Vagina (tissue), 2 donors: ENCODE data around the gene CD300LB. TPM values are rescaled to one million over a fixed set of nuclear protein-coding genes. Genes with fewer than 3 reads are reported as not detected.
"Not testable (repeated sequence)": the region's sequence is repeated elsewhere in the genome, so short reads cannot be mapped to it uniquely, and the experiment has no call there.

ENCODE experiments used
- DNase-seq, 2 donors: peaks; one replicate each; pipeline ENCODE4 v3.0.0-alpha.2; 2017; ENCODE audit errors: extremely low spot score in 2 of 2
- H3K27ac ChIP-seq: fragments of 200-600 bp; sonication (generic); one replicate; pipeline ENCODE4 v1.5.1; 2019
- H3K27me3 ChIP-seq: fragments of 200-600 bp; sonication (generic); one replicate; pipeline ENCODE4 v1.5.1; 2019
- H3K36me3 ChIP-seq, 2 donors: fragments of 200-600 bp; sonication (generic); one replicate each; pipeline ENCODE4 v1.5.1; 2017 to 2019
- H3K4me1 ChIP-seq: fragments of 200-600 bp; sonication (generic); one replicate; pipeline ENCODE4 v1.5.1; 2019
- H3K4me3 ChIP-seq, 2 donors: fragments of 200-600 bp; sonication (generic); 1 replicate in 1 of 2; 2 replicates in 1 of 2; pipeline ENCODE4 v1.5.1; 2016 to 2019
- H3K9me3 ChIP-seq: fragments of 200-600 bp; sonication (generic); one replicate; pipeline ENCODE4 v1.5.1; 2019
- CTCF ChIP-seq, 3 experiments: fragments of 450-650 bp in 2 of 3; fragments of 200-600 bp in 1 of 3; sonication (generic) in 1 of 3; IDR thresholded peaks; one replicate each; pipeline ENCODE4 v1.5.1; 2017 to 2019; ENCODE audit warnings: antibody characterized with exemption in 3 of 3, mild to moderate bottlenecking in 2 of 3, moderate library complexity in 2 of 3
- POLR2A ChIP-seq, 2 donors: fragments of 450-650 bp; IDR thresholded peaks; one replicate each; pipeline ENCODE4 v1.6.1; 2017; ENCODE audit warnings: antibody characterized with exemption in 2 of 2, mild to moderate bottlenecking in 2 of 2, moderate library complexity in 2 of 2
- POLR2AphosphoS5 ChIP-seq, 2 donors: sonication (generic); formaldehyde crosslinking; IDR thresholded peaks; one replicate each; pipeline ENCODE4 v1.9.0; 2017; ENCODE audit warnings: antibody characterized with exemption in 2 of 2, mild to moderate bottlenecking in 2 of 2, low read depth in 1 of 2; ENCODE audit not compliant: insufficient read depth in 1 of 2
- intact Hi-C: fragments of 100-400 bp; cut with DNase I; formaldehyde crosslinking; loops from one replicate; pipeline ENCODE4 v1.15.1; 2023
- total RNA-seq: library from RNA; depleted of rRNA; stranded (reverse); fragments of >200 nt; gene quantifications from one replicate; pipeline ENCODE4 v1.2.3, GENCODE V29; 2016

Gene CD300LB
- total RNA-seq, 1 donor from 2014 or later: 0.25 TPM

- H3K27ac ChIP-seq: no peak overlapping the region
- H3K9me3 ChIP-seq: no peaks in the 10 kb centered on the region
- H3K27me3 ChIP-seq: no peaks in the 10 kb centered on the region
- H3K4me3 ChIP-seq: no peak overlapping the region
- intact Hi-C loops: no loop called here
- no peaks in the 10 kb centered on the region for H3K4me1 ChIP-seq
- peak in 1 of 2 donors; percentile 74 for DNase-seq
- H3K36me3 ChIP-seq: no peaks in the 10 kb centered on the region
- TF ChIP-seq POLR2A (IDR thresholded peaks at IDR 0.05): no peak
- TF ChIP-seq POLR2AphosphoS5 (IDR thresholded peaks at IDR 0.05; ENCODE audit: insufficient read depth in 1 of 2, low read depth in 1 of 2): no peak
- TF ChIP-seq CTCF (IDR thresholded peaks at IDR 0.05): no peak
These were observed 18.6 kb downstream of the CD300LB start for GRCh38 chr17:74512624-74513091.

DNA sequence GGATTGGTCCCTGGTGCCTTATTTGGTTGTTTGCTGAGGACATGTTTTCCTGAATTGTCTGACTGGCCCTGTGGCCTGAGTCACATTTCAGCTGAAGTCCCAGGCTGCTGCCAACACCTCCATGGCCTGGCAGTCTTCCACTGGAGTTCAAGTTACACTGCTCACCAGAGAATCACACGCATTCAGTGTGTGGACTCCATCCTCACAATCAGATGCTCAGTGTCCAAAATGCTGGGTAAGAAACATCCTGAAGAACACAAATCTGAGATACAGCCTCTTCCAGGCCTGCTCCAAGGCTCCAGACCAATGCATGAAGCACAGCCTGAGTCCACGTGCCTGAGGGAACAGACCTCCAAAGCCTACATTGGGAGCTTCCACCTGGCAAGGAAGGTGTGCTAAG is 19.2 kb downstream of the CD300LB start:
- no peaks in the 10 kb centered on the region for H3K9me3 ChIP-seq
- H3K36me3 ChIP-seq: no peaks in the 10 kb centered on the region
- no peaks in the 10 kb centered on the region for H3K4me1 ChIP-seq
- intact Hi-C loops: no loop called here
- H3K4me3 ChIP-seq: no peak overlapping the region
- no peaks in the 10 kb centered on the region for H3K27me3 ChIP-seq
- TF ChIP-seq POLR2AphosphoS5 (IDR thresholded peaks at IDR 0.05; ENCODE audit: insufficient read depth in 1 of 2, low read depth in 1 of 2) (no peak), POLR2A (IDR thresholded peaks at IDR 0.05) (no peak), CTCF (IDR thresholded peaks at IDR 0.05) (no peak)
- peak in 1 of 2 donors; percentile 52 for DNase-seq
- no peak overlapping the region for H3K27ac ChIP-seq

DNA sequence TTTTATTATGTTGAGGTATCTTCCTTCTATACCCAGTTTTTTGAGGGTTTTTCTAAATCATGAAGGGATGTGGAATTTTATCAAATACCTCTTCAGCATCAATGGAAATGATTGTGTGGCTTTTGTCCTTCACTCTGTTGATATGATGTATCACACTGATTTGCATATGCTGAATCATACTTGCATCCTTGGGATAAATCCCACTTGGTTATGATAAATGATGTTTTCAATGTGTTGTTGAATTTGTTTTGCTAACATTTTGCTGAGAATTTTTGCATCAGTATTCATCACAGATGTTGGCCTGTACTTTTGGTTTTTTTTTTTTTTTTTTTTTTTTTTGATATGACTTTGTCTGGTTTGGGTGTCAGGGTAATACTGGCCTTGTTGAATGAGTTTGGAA is 23.1 kb downstream of the CD300LB start:
- Histone ChIP-seq H3K36me3 (no peaks in the 10 kb centered on the region), H3K27ac (no peak overlapping the region), H3K9me3 (no peaks in the 10 kb centered on the region), H3K4me1 (no peaks in the 10 kb centered on the region), H3K4me3 (no peak overlapping the region), H3K27me3 (no peaks in the 10 kb centered on the region)
- intact Hi-C loops: no loop called here
- DNase-seq: no peak
- no peak for TF ChIP-seq POLR2AphosphoS5 (IDR thresholded peaks at IDR 0.05; ENCODE audit: insufficient read depth in 1 of 2, low read depth in 1 of 2)

- intact Hi-C loops, H3K4me3 ChIP-seq, H3K27ac ChIP-seq, H3K9me3 ChIP-seq, H3K36me3 ChIP-seq, H3K27me3 ChIP-seq, DNase-seq, H3K4me1 ChIP-seq: not testable (repeated sequence)
These were observed 27.3 kb downstream of the CD300LB start for GRCh38 chr17:74503949-74504348.

- Histone ChIP-seq H3K36me3 (no peaks in the 10 kb centered on the region), H3K4me3 (no peak overlapping the region)
- no peak for TF ChIP-seq CTCF (IDR thresholded peaks at IDR 0.05)
- TF ChIP-seq POLR2A (IDR thresholded peaks at IDR 0.05): no peak
- TF ChIP-seq POLR2AphosphoS5 (IDR thresholded peaks at IDR 0.05; ENCODE audit: insufficient read depth in 1 of 2, low read depth in 1 of 2): no peak
These were observed 28.4 kb downstream of the CD300LB start for GRCh38 chr17:74502861-74503260.

DNA sequence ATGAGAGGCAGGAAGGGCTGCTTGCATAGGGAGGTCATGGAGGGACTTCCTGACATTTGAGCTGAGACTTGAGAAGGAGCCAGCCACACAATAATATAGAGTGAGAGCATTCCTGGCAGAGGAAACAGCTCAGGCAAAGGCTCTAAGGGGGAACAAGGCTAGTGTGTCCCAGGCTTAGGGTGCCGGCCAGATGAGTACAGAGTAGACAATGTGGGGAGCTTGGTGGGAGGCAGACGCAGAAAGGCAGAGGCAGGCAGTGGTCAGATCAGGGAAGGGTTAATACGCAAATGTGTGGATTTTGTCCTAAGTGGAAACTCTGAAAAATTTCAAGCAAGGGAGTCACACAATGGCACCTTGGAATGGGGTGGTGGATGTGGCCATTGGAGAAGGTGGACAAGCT is 31.3 kb downstream of the CD300LB start:
- intact Hi-C loops: no loop called here
- Histone ChIP-seq H3K4me1 (no peaks in the 10 kb centered on the region), H3K4me3 (no peak overlapping the region), H3K9me3 (no peaks in the 10 kb centered on the region), H3K27ac (no peak overlapping the region), H3K36me3 (no peaks in the 10 kb centered on the region), H3K27me3 (no peaks in the 10 kb centered on the region)
- DNase-seq: peak in 1 of 2 donors; percentile 67
- TF ChIP-seq POLR2AphosphoS5 (IDR thresholded peaks at IDR 0.05; ENCODE audit: insufficient read depth in 1 of 2, low read depth in 1 of 2): no peak
- TF ChIP-seq CTCF (IDR thresholded peaks at IDR 0.05): no peak
- no peak for TF ChIP-seq POLR2A (IDR thresholded peaks at IDR 0.05)

More at GRCh38 chr17:74502861-74503260, 28.4 kb downstream of the CD300LB start:
- intact Hi-C loops: no loop called here
- DNase-seq: no peak
- Histone ChIP-seq H3K27me3 (no peaks in the 10 kb centered on the region), H3K9me3 (no peaks in the 10 kb centered on the region), H3K4me1 (no peaks in the 10 kb centered on the region), H3K27ac (no peak overlapping the region)
